Measurements from ENCODE around the gene PKD1.
A peak's percentile ranks its signal among the peaks of the same experiment; 100 is the strongest.

PKD1 gene

DNA sequence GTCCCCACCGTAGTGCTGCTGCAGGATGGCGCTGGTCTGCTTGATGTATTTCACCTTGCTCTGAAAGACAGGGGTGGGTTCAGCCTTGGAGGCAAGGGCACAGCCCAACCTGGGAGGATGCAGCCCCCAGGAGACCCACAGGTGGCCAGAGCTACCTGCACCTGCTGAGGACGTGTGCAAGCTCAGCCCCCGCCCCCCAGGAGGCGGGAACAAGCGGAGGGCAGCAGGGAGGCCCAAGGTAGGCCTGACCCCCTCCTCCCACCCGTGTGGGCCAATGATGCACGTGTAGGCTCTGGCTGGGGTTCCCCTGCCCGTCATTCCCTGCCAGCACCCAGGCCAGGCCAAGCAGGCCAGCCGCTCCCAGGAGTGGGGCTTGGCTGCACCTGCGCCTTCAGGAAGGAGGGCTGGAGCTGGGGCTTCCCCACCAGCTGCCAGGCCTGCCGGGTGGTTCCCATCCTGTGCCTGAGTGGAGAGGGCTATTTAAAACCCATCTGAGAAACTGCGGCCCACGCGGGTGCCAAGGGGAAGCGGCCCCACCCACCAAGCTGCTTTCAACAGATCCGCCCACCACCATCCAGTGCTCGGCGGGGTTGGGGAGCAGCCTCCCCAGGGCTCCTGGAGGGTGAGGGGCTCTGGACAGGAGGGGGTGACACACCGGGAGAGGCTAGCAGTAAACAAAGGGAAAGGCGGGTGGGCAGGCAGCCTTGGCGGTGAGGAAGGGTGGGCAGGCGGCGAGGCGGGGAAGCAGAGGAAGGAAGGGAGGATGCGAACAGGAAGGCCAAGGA lies 91.8 kb downstream of the PKD1 start:
- peak; percentile 82 to 93 (median 88) for DNase-seq

GRCh38 chr16:2042986-2043666 lies 92.6 kb downstream of the PKD1 start:
- peak in 3 of 4 experiments; percentile 23 to 40 (median 26) for DNase-seq

GRCh38 chr16:2042171-2042985 lies 93.3 kb downstream of the PKD1 start:
- DNase-seq: no peak

- no peak for DNase-seq
These were observed 94.7 kb downstream of the PKD1 start for GRCh38 chr16:2040787-2041522.

GRCh38 chr16:2040041-2040786 lies 95.5 kb downstream of the PKD1 start:
- DNase-seq: no peak

DNA sequence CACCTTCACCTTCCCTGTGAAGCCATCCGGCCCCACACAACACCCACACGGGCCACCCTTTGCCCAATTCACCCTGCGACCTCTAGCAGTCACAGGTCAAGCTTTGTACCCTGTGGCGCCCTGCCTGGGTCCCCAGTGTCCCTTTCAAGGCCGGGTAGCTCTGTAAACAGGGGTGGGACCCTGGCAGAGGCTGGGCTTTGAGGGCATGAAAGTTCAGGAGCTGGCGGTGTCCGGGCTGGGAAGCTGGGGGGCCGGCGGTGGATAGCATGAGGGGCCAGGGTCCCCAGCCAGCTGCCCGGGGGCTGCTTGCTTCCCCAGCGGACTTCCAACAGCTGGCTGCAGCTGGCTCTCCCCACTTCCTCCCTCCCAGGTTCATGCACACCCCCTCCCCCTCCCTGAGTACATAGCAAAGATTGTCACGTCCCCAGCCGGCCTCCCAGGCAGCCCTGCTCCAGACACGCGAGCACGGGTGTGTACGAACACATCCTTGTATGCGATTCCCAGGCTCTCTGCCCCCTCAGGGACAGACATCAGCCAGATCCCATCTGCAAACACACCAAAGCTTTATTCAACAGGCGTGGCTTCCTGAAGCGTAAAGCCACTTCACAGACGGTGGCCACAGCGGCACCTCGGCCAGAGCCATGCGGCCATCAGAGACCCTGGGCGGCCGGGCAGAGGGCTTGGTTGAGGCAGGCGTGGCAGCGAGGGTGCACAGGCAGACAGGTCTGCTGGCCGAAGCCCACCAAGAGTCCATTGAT lies 96.2 kb downstream of the PKD1 start:
- DNase-seq: no peak

Data from suppressor macrophage (primary cell).